Common myeloid progenitor, CD34-positive (primary cell): ENCODE results near the gene RAD9A. TPM values are rescaled to one million over a fixed set of nuclear protein-coding genes. Genes with fewer than 3 reads are reported as not detected.
A peak's percentile ranks its signal among the peaks of the same experiment; 100 is the strongest.

Experiments used
- CTCF ChIA-PET: fragments of 350-600 bp; sonication (Branson Sonifier 250); formaldehyde crosslinking; loops from one replicate; lab custom pipeline; 2021; ENCODE audit warnings: antibody characterized with exemption; lab: Charles Lee
- POLR2A ChIA-PET: fragments of 350-600 bp; sonication (Branson Sonifier 250); formaldehyde crosslinking; loops from one replicate; lab custom pipeline; 2021; ENCODE audit warnings: antibody characterized with exemption; lab: Charles Lee
- DNase-seq, 3 donors: peaks; one replicate each; pipeline versions ENCODE4 v3.0.0 to v3.0.0-alpha.2; 2013
- H3K27ac ChIP-seq, 2 experiments: 1 replicate in 1 of 2; 2 replicates in 1 of 2; pipeline ENCODE4 v1.7.0; 2013; ENCODE audit warnings: inconsistent platforms in 2 of 2, low read length in 2 of 2, mild to moderate bottlenecking in 2 of 2, low read depth in 1 of 2, moderate library complexity in 1 of 2; ENCODE audit not compliant: severe bottlenecking in 2 of 2, insufficient read depth in 1 of 2, poor library complexity in 1 of 2
- H3K27me3 ChIP-seq, 5 experiments: replicated peaks in 2 of 5; 1 replicate in 3 of 5; 2 replicates in 2 of 5; pipeline versions ENCODE4 v1.6.1 to v1.7.0; 2013; ENCODE audit warnings: low read length in 4 of 5, mild to moderate bottlenecking in 2 of 5, moderate library complexity in 2 of 5, inconsistent platforms in 1 of 5; ENCODE audit not compliant: insufficient read depth in 5 of 5, control insufficient read depth in 4 of 5
- H3K36me3 ChIP-seq, 4 experiments: 1 replicate in 2 of 4; 2 replicates in 2 of 4; pipeline versions ENCODE4 v1.6.1 to v1.7.0; 2013; ENCODE audit warnings: low read length in 3 of 4, control low read depth in 1 of 4, mild to moderate bottlenecking in 1 of 4; ENCODE audit not compliant: control insufficient read depth in 4 of 4, insufficient read depth in 4 of 4
- H3K4me1 ChIP-seq, 4 experiments: 1 replicate in 3 of 4; 2 replicates in 1 of 4; pipeline versions ENCODE4 v1.6.1 to v1.7.1; 2013; ENCODE audit warnings: low read length in 3 of 4, mild to moderate bottlenecking in 3 of 4, control low read depth in 1 of 4, inconsistent platforms in 1 of 4, moderate library complexity in 1 of 4; ENCODE audit not compliant: control insufficient read depth in 4 of 4, insufficient read depth in 4 of 4; ENCODE audit errors: control extremely low read depth in 1 of 4
- H3K4me3 ChIP-seq, 7 experiments: 1 replicate in 4 of 7; 2 replicates in 3 of 7; pipeline versions ENCODE4 v1.5.1 to v1.7.0; 2013; ENCODE audit warnings: mild to moderate bottlenecking in 7 of 7, low read length in 6 of 7, moderate library complexity in 6 of 7, inconsistent platforms in 2 of 7, low read depth in 2 of 7, control low read depth in 1 of 7; ENCODE audit not compliant: insufficient read depth in 4 of 7, control insufficient read depth in 1 of 7; ENCODE audit errors: extremely low read depth in 1 of 7
- H3K9me3 ChIP-seq, 5 experiments: 1 replicate in 4 of 5; 2 replicates in 1 of 5; pipeline versions ENCODE4 v1.6.1 to v1.7.1; 2013; ENCODE audit warnings: low read length in 4 of 5, mild to moderate bottlenecking in 2 of 5, inconsistent platforms in 1 of 5, low read depth in 1 of 5, moderate library complexity in 1 of 5; ENCODE audit not compliant: control insufficient read depth in 4 of 5, insufficient read depth in 2 of 5; ENCODE audit errors: control extremely low read depth in 1 of 5
- WGBS: methylation state at CpG from one replicate; pipeline ENCODE4 v1.1.5; 2013; ENCODE audit not compliant: insufficient coverage; 5-methylcytosine and 5-hydroxymethylcytosine counted together
- polyA plus RNA-seq: library from polyadenylated mRNA; unstranded; fragments of 120-200 nt; gene quantifications from one replicate; pipeline ENCODE4 v1.2.1, GENCODE V29; 2013

RAD9A gene
- 17.6 TPM for polyA plus RNA-seq

DNA sequence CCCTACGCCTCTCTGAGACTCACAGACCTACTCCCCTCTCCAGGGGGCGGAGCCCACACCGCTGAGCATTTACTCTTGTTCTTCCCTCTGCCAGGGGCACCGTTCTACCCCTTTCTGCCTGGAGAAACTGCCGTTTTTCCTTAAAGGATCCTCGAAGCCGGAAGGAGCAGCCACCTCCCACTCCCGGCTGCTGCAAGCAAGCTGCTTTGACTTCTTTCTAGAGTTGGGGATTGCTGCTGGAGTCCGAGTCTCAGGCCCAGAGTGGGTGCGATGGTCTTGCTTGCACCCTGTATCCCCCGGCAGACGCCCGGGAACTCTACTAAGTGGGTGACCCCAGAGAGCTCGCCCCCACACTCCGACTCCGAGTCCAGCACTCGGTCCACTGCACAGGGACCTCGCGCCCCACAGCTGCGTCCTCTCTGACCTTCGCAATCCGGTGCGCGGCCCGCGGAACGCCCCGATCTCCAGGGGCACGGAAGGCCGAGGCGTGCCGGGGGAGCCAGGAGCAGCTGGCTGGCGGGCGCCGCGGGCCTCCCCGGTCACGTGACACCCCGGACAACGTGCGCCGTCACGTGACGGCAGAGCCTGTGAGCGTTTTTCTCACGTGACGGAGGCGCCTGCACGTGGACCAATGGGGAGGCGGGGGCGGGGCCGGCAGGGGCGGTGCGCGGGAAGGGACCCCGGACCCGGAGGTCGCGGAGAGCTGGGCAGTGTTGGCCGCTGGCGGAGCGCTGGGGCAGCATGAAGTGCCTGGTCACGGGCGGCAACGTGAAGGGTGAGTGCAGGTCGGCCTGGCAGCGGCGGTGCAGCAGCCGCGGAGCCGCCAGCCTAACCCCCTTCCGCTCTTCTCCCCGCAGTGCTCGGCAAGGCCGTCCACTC, at the start of gene RAD9A:
TSS of gene RAD9A (plus strand) at position 683 of the 879 bp plus-strand sequence. CDS start at position 742, 59 bp downstream.
- ChIA-PET CTCF (interaction anchor here (0.6 to 25.8 kb wide), 8 partner anchors 9 to 99 kb away, joined by 3 to 892 read pairs (median 4); partner anchors contain the start of genes POLD4, PPP1CA and TBC1D10C), POLR2A (interaction anchor here (0.9 to 2.3 kb wide), 4 partner anchors 10 to 73 kb away, joined by 3 to 8 read pairs (median 6); partner anchors contain the start of genes POLD4, PPP1CA and TBC1D10C)
- Histone ChIP-seq H3K27me3 (no peaks in the 10 kb centered on the region), H3K4me1 (peaks cover 3 to 47% (median 23%) of the 10 kb centered on the region in 4 experiments), H3K9me3 (no peaks in the 10 kb centered on the region), H3K27ac (peak within 1 kb of the TSS; percentile 50 to 79), H3K4me3 (peak within 1 kb of the TSS; percentile 46 to 90 (median 74)), H3K36me3 (peaks cover 2 to 31% (median 13%) of the 10 kb centered on the region in 4 experiments)
- WGBS = 0% methylated on average over 52 of the region's 75 CpGs
- peak; percentile 93 to 96 (median 95) for DNase-seq

DNA sequence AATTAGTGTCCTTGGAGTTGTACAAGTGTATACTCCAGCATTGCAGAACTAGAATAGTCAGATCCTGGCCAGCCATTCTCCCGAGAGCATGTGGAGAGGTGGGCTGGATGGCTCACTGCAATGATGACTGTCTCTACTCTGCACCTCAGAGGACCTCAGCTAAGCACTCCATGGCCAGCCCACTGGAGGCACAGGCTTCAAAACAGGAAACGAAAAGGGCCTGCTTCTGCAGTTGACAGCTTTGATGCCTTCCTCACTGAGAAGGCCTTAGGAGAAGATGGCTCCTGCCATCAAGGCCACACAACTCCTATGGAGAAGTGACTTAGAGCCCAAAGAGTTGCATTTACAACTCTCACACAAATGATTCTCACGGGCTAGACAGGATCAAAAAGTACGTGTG, 47.5 kb upstream of the RAD9A start:
- ChIA-PET CTCF (interaction anchor here (1.1 to 5.5 kb wide), 9 partner anchors 8 to 81 kb away, joined by 3 to 89 read pairs (median 9); no protein-coding TSS in a partner anchor), POLR2A (interaction anchor here (0.6 kb wide), 1 partner anchor 147 kb away, joined by 3 read pairs; no protein-coding TSS in a partner anchor)
- H3K4me3 ChIP-seq = no peak overlapping the region
- no peaks in the 10 kb centered on the region for H3K9me3 ChIP-seq
- H3K27ac ChIP-seq = no peak overlapping the region
- H3K4me1 ChIP-seq = peaks cover 0 to 31% (median 14%) of the 10 kb centered on the region in 4 experiments
- H3K27me3 ChIP-seq = no peaks in the 10 kb centered on the region
- 81% methylated on average over 4 of the region's 4 CpGs for WGBS
- H3K36me3 ChIP-seq = no peaks in the 10 kb centered on the region
- peak in 2 of 3 donors; percentile 48 to 52 for DNase-seq

DNA sequence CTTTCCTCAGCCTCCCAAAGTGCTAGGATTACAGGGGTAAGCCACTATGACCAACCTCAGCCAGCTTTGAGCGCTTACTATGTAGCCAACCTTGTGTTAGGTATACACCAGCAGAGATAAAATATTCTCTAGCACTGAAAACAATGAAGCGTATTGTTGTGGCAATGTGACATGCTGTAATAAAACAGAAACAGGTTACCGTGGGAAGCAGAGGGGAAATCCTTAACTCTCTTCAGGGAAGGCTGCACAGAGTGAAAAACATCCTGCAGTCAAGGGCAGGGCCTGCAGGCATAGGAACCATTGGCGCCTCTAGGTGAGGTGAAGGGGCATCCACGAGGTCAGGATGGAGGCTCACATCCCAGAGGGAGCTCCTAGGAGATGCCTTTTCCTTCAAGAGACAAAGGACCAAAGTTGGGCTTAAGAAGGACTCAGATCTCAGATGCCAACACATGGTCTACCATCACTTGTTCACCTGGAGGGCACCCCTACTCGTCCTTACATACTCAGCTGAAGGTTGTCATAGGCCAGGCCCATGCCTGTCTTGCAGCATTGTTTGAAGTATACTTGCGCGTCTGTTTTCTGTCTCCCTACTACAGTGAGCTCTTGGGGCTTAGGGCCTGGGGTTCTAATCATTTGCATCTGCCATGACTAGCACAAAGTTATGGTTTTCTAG, 46.4 kb upstream of the RAD9A start:
- Histone ChIP-seq H3K27me3 (no peaks in the 10 kb centered on the region), H3K27ac (no peak overlapping the region), H3K36me3 (no peaks in the 10 kb centered on the region), H3K4me1 (peaks cover 0 to 31% (median 14%) of the 10 kb centered on the region in 4 experiments), H3K4me3 (no peak overlapping the region), H3K9me3 (no peaks in the 10 kb centered on the region)
- WGBS = 86% methylated on average over 8 of the region's 8 CpGs
- POLR2A ChIA-PET = no interaction called here
- no peak for DNase-seq
- CTCF ChIA-PET = interaction anchor here (0.9 to 5.5 kb wide), 14 partner anchors 10 to 160 kb away, joined by 3 to 89 read pairs (median 14); partner anchors contain the start of genes CLCF1 and PITPNM1

DNA sequence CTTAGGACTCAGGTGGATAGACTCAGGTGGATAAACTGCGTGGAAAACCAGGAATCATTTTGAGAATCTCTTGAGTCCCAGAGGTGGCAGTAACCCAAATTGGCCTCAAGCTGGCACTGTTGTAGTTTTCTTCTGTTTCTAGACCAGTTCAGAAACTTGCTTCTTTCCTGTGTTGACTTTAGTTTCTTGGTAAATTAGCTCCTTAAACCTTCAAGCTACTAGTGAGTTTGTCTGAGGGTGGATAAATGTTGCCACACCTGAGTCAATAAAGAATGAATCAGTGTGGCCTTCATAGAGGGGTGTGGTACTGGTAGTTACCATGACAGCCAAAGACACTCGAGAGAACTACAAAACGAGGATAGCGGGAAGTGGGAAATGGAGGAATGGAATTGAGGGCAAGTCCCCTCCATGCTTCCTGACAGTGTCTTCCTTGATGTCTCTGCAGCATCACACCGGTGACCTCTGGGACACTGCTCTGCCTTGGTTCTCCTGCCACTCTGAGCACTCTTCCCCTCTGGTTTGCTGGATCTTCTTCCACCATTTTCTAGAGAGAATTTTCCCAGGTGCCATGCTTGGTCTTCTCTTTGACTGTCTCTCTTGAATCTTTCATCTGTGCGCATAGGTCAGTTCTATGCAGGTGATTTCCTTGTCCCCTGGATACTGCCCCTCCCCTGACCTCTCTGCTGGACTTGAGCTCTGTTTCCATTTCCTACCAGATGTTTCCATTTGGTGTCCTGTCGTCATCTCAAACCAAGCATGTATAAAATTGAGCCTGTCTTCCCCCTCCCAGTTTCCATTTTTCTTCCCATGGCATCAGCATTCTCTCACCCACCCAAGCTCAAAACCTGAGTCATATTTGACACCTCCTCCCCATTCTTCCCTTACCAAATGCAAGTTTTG, 45.6 kb upstream of the RAD9A start:
- CTCF ChIA-PET = interaction anchor here (0.5 to 5.5 kb wide), 17 partner anchors 10 to 159 kb away, joined by 3 to 89 read pairs (median 7); partner anchors contain the start of genes CLCF1 and PITPNM1
- H3K27me3 ChIP-seq = no peaks in the 10 kb centered on the region
- peaks cover 0 to 3% (median 0%) of the 10 kb centered on the region in 4 experiments for H3K36me3 ChIP-seq
- H3K9me3 ChIP-seq = no peaks in the 10 kb centered on the region
- H3K27ac ChIP-seq = no peak overlapping the region
- H3K4me3 ChIP-seq = no peak overlapping the region
- DNase-seq = peak in 2 of 3 donors; percentile 49 to 54
- POLR2A ChIA-PET = no interaction called here
- peaks cover 0 to 34% (median 14%) of the 10 kb centered on the region in 4 experiments for H3K4me1 ChIP-seq
- WGBS = 84% methylated on average over 7 of the region's 7 CpGs

DNA sequence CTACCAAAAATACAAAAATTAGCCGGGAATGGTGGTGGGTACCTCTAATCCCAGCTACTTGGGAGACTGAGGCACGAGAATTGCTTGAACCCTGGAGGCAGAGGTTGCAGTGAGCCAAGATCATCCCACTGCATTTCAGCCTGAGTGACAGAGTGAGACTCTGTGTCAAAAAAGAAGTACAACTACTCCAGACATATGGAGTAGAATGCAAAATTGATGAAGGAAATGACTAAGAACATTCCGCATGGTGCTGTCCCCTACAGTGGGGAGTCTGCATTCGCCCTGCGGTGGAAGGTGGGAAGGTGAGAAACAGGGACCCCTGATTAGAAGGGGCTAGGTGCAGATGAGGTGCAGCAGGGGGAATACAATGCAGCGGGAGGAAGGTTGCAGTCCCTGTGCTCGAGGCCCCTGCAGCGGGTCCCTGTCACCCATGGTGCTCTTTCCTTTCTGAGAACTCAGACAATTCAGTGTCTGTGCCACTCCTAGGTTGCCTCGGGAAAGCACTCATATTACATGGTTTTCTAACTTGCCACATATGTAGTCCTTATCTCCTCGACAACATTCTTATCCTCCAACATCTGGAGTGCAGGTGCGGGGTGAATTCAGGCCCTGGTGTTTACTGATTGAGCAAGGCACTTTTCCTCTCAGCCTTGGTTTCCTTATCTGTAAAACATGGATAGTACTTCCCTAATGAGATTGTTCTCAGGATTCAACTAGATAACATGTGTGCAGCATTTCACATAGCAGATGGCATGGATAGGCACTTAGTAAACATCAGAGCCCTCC, 43.6 kb upstream of the RAD9A start:
- H3K4me3 ChIP-seq = no peak overlapping the region
- 65% methylated on average over 8 of the region's 11 CpGs for WGBS
- H3K4me1 ChIP-seq = peaks cover 4 to 51% (median 30%) of the 10 kb centered on the region in 4 experiments
- peaks cover 0 to 4% (median 0%) of the 10 kb centered on the region in 4 experiments for H3K36me3 ChIP-seq
- no peaks in the 10 kb centered on the region for H3K9me3 ChIP-seq
- no peak overlapping the region for H3K27ac ChIP-seq
- no peak for DNase-seq
- no peaks in the 10 kb centered on the region for H3K27me3 ChIP-seq
- ChIA-PET POLR2A (interaction anchor here (0.6 to 1.0 kb wide), 3 partner anchors 14 to 168 kb away, joined by 3 to 4 read pairs (median 3); no protein-coding TSS in a partner anchor), CTCF (interaction anchor here (0.8 to 20.0 kb wide), 7 partner anchors 8 to 39 kb away, joined by 3 to 892 read pairs (median 21); partner anchors contain the start of genes CLCF1 and RAD9A)
